CD4-positive, alpha-beta T cell treated with Interleukin-17A for 1 hour (primary cell): ENCODE measurements around the gene WDR37.
"Not testable (repeated sequence)": the region's sequence is repeated elsewhere in the genome, so short reads cannot be mapped to it uniquely, and the experiment has no call there.

Experiments used
- DNase-seq: peaks from one replicate; pipeline ENCODE4 v3.0.0-alpha.2; 2020

WDR37 gene

GRCh38 chr10:1044146-1044545, 12.0 kb upstream of the WDR37 start:
- DNase-seq: no peak

GRCh38 chr10:1044964-1045363, 11.2 kb upstream of the WDR37 start:
- DNase-seq: no peak

- DNase-seq: no peak
These were observed 10.8 kb upstream of the WDR37 start for GRCh38 chr10:1045415-1045814.

GRCh38 chr10:1047937-1048336, 8.2 kb upstream of the WDR37 start:
- no peak for DNase-seq

GRCh38 chr10:1048349-1048731, 7.8 kb upstream of the WDR37 start:
- peak; percentile 73 for DNase-seq

- peak; percentile 98 for DNase-seq
These were observed 7.3 kb upstream of the WDR37 start, which contains the start of gene IDI1 for GRCh38 chr10:1048732-1049424. TSS of gene IDI1 (minus strand) at chr10:1049119. CDS start at chr10:1049003, 116 bp downstream.

- no peak for DNase-seq
These were observed 6.7 kb upstream of the WDR37 start for GRCh38 chr10:1049425-1049958.

GRCh38 chr10:1050145-1050544, 6.0 kb upstream of the WDR37 start:
- no peak for DNase-seq

GRCh38 chr10:1050554-1050953, 5.6 kb upstream of the WDR37 start:
- DNase-seq: peak; percentile 75

GRCh38 chr10:1054684-1055083, 1.5 kb upstream of the WDR37 start:
- no peak for DNase-seq

GRCh38 chr10:1057106-1057657, 997 bp downstream of the WDR37 start:
- no peak for DNase-seq

GRCh38 chr10:1058017-1058416, 1.8 kb downstream of the WDR37 start:
- no peak for DNase-seq

GRCh38 chr10:1059902-1060301, 3.7 kb downstream of the WDR37 start:
- no peak for DNase-seq

GRCh38 chr10:1061930-1062774, 6.0 kb downstream of the WDR37 start:
- peak; percentile 39 for DNase-seq

GRCh38 chr10:1063232-1063865, 7.2 kb downstream of the WDR37 start:
- DNase-seq: peak; percentile 60

- DNase-seq: no peak
These were observed 8.7 kb downstream of the WDR37 start for GRCh38 chr10:1064964-1065247.

GRCh38 chr10:1066734-1067133, 10.5 kb downstream of the WDR37 start:
- not testable (repeated sequence) for DNase-seq

GRCh38 chr10:1068380-1069361, 12.5 kb downstream of the WDR37 start:
- no peak for DNase-seq

- DNase-seq: no peak
These were observed 14.7 kb downstream of the WDR37 start for GRCh38 chr10:1070919-1071318.

GRCh38 chr10:1074052-1074747, 18.0 kb downstream of the WDR37 start:
- no peak for DNase-seq

GRCh38 chr10:1074748-1075308, 18.6 kb downstream of the WDR37 start:
- DNase-seq: peak; percentile 32
